ENCODE data around the gene NHERF1.
A peak's percentile ranks its signal among the peaks of the same experiment; 100 is the strongest.

The NHERF1 gene

DNA sequence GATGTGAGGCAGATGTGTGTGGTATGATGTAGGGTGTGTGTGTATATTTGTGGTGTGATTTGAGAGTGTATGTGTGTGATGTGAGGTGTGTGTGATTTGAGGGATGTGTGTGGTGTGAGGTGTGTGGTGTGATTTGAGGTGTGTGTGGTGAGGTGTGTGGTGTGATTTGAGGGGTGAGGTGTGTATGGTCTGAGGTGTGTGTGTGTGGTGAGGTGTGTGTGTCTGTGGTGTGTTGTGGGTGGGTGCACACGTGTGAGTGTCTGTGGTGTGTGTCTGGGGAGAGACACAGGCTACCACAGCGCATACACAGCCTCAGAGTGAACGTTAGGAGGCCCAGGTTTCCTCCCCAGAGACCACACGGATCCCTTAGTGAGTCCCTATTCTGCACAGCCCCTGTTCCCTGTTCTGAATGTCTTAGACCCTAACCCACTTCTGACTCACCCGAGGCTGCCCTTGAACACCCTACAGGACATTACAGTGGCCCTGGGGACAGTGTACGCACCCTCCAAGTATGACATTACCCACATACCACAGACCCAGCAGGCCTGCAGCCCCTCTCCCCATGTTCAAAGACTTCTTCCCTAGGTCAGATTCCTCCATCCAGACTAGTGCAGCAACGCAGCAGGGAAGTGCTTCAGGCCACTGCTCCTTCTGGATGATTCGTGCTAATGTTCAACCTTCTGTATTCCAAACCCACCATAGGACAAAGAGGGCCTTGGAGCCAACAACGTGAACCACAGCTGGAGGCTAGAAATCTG, 14.9 kb upstream of the NHERF1 start:
- no peak for DNase-seq

GRCh38 chr17:74734256-74734655, 14.2 kb upstream of the NHERF1 start:
- no peak for DNase-seq

DNA sequence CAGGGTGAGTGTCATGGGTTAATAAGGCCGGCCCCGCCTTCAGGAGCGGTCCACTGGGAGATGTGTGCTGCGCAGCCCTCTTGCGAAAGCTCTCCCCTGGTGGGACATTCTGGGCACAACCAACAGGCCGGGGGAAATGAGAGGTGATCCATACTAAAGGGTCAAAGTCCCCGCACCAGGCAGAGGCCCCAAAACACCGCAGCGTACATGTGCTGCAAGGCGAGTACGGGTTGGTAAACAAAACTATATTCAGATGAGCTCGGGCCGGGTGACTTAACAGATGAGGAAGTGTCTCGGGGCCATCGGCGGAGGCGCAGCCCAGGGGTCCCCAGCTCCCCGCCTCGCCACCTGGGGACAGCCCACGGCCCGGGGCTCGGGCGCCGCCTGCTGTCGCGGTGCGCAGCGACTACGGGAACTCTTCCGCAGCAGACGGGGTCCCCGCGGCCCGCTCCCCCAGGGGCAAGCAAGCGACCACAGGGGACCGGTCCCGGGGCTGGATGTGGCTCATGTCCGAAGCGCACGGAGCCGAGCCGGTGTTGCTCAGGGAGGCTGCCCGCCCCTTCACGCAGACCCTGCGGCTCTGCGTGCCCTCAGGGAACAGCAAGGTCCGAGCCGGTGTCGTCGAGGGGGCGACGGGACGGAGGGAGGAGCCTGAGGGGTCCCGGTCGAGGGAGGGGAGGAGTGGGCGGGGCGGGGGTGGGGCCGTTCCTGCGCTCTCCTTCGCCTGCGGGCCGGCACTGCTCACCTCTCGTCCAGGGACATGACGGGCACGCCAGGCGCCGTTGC, 11.7 kb upstream of the NHERF1 start, which contains the start of gene RAB37:
Gene RAB37 (plus strand): TSS at position 744 of the 786 bp plus-strand sequence. CDS start 17 bp downstream, at position 761.
- DNase-seq: peak; percentile 48

DNA sequence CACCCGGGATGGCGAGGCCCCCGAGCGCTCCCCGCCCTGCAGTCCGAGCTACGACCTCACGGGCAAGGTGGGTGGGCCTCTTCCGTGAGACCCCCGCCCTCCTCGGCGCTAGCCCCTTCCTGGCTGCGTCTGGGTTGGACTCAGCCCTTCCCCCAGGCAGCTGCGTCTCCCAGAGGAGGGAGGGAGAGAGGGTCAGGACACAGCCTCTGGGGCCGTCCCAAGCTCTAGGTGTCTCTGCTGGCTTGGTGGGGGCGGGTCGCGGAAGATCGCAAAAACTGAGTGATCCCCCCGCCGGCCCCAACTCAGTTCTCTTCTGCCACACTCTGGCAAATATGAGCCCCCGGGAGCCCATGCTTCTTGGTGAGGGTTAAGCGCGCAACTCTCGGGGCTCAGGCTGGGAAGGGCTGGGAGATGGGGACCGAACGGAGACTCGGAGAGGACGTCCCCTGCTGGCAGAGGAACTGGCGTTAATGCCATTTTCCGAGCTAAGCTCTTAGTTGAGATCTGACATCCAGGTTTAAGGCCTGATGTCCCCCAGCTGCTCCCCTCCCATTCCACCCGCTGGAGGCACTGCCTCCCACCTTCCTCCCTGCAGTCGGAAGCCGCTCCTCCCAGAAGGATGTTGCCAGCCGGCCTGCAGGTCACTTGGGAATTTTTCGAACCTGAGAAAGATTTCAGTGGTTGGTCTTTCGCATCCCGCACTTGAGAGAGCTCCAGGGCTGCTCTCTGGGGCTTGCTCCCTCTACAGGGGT, 11.0 kb upstream of the NHERF1 start:
- DNase-seq: peak; percentile 39

DNA sequence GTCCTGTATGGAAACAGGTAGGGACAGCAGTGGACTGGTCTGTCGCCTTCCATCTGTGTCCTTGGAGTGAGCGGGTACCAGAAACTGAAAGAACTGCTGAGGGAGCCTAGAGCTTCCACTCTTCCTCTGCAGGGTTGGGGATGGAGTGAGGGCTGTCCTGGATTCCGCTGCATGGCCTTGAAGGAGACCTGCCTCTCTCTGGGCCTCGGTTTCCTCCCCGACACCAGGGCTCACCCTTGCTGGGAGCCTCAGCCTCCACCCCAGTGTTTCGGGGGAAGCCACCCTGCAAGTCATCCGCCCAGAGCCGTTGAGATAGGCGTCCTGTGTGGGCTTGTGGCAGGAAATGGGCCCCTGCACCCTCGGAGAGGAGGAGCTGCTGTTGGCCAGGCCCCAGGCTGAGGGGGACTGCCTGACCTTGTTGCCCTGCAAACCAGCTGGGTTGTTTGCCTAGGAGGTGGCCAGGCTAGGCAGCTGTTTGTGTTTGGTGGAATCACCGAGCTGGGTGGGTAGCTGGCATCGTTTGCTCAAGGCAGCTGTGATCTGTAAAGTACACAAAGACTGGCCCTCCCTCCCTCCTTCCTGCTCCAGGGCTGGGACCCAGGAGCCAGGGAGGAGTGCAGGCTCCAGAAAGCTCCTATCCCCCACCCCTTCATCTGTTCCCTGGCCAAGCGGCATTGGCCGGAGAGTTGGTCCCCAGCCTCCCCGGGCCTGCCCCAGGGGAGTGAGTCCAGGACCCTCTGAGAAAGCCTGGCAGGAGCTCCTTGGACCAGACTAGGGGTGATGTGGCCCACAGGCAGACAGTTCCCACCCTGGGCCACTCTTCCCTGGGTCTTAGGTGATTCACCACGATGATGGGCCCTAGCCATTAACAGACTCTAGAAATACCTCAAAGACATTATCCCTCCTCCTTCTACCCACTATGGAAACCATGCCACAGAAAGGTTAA, 10.1 kb upstream of the NHERF1 start:
- peak; percentile 64 for DNase-seq

- no peak for DNase-seq
These were observed 9.1 kb upstream of the NHERF1 start for GRCh38 chr17:74739227-74739831.

DNA sequence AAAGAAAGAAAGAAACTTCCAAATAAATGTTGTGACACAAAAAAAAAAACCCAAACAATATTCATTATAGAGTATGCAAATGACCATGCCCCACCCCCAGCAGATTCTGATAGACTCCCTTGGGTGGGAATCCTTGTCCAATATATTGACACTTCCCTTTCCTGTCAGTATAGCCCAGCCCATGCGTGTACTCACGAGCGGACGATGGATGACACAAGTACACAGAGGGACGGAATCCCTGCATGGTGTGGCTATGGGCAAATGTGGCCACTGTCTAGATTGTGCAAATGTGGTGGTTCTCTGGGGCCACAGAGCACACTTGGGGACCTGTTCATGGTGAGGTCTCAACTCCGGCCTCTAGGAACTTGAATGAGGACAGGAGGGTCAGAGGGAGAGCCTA, 8.3 kb upstream of the NHERF1 start:
- no peak for DNase-seq

DNA sequence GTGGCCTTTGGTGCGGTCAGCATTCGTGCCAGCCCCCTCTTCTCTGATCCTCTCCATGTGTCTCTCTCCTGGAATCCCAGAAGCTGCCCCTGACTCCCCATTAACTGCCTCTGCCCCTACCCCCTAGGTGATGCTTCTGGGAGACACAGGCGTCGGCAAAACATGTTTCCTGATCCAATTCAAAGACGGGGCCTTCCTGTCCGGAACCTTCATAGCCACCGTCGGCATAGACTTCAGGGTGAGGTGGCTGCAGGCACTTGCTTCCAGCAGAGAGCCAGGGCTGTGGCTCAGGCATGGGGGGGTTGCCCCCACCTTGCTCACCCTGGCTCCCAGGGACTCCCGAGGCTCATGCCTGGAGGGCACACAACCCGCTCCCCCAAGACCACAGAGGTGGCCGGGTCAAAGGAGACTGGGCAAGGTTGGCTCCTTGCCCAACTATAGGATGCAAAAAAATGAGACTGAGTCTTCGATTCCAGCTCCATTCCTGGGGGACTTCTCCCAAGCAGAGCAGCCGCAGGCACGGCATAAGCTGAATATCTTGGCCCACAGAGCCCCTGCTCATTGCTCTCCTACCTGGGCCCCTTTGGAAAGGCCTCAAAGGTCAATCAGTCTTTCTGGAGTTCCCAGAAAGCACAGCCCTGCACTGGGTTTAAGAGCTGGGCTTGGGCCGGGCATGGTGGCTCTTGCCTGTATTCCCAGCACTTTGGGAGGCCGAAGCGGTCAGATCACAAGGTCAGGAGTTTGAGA, 7.6 kb upstream of the NHERF1 start:
- DNase-seq: no peak

GRCh38 chr17:74742153-74742515, 6.3 kb upstream of the NHERF1 start:
- DNase-seq: no peak

DNA sequence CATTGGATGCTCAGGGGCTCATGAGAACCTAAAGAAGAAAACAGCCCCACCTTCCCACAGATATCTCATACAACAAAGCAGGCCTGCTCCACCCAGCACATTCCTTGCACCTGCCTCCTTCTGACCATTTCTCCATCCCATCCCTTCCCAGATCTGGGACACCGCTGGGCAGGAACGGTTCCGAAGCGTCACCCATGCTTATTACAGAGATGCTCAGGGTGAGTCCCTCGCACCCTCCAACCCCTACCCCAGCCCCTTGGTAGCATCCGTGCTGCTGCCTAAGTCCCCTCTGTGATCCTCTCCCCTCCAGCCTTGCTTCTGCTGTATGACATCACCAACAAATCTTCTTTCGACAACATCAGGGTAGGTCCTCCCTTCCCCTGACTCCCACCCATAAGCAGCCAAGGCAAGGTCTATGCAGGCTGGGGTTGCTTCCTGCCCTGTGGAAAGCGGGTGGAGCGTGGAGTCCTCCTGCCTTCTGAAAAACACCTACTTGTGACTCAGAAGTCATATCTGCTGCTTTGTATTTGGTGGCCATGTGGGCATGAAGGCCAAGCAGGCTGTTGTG, 5.4 kb upstream of the NHERF1 start:
- DNase-seq: no peak

DNA sequence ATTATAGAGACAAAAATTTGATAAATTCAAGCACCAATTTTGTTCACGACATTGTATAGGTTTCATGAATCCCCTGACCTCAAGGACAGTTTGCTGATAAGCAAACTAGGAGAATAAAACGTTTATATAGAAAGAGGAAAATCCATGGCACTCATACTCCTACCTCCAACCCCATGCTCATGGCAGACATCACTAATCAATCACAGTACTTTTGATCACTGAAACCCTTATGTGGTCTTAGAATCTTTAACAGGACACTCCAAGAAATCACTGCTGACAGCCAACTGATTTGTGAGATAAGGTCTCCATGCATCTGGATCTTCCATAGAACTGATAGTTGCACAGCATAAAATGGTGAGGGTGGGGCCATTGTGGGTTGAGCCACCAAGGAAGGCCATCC, 4.7 kb upstream of the NHERF1 start:
- DNase-seq: no peak

DNA sequence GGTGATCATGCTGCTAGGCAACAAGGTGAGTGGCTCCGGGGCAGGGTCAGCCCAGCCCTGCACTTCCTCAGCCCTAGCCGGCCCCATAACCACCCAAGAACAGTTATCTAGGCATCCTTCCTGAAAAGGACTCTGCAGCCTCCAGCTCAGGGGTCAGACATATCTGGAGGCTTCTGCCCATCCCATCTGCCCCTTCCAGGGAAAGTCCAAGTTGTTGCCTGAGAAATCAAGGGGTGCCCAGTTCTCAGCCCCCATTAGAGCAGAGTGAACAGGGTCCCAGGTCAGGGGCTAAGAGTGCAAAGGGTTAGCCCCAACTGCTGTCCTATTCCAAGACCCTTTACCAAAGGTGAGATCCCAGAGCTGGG, 4.1 kb upstream of the NHERF1 start:
- no peak for DNase-seq

- DNase-seq: peak; percentile 79
These were observed 3.5 kb upstream of the NHERF1 start for GRCh38 chr17:74744714-74745547.

DNA sequence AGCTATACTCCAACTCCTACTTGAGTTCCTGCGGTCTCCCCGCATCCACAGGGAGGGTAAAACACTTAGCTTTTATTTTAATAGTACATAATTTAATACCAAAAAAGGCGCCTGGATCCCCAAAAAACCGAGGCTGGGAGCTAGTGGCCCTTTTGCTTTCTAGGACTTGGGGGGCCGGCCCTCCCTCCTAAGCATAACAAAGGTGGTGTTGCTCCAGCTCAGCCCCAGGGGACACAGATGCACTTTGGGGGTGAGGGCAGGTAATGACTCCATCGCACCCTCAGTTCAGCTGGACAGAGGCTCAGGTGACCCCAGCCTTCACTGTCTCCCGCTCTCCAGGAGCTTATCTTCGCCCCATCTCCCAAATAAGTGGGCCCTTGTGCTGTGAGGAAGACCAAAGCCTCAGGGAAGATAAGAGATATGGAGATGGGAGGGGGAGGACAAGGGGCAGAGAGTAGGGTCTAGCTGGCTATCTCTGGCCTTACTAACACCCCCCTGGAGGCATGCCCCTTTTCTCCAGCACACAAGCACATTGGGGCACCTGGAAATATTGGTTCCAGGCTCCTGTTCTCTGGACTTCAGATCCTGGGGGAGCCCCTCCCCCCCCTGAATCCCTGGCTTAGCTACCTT, 2.8 kb upstream of the NHERF1 start:
- no peak for DNase-seq

- DNase-seq: no peak
These were observed 2.1 kb upstream of the NHERF1 start for GRCh38 chr17:74746376-74746775.

- no peak for DNase-seq
These were observed 1.5 kb upstream of the NHERF1 start for GRCh38 chr17:74746922-74747321.

DNA sequence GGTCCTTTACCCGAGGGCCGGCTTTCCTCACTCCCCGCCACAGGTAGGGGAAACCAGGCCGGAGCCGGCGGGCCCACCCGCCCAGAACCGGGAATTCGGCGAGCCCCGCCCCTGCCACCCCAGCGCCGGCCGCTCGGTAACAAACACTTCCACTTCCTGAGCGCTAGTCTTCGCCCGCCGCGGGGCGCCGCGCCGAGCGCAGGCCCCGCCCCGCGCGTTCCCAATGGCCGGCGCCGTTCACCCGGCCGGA, 224 bp upstream of the NHERF1 start:
- no peak for DNase-seq

DNA sequence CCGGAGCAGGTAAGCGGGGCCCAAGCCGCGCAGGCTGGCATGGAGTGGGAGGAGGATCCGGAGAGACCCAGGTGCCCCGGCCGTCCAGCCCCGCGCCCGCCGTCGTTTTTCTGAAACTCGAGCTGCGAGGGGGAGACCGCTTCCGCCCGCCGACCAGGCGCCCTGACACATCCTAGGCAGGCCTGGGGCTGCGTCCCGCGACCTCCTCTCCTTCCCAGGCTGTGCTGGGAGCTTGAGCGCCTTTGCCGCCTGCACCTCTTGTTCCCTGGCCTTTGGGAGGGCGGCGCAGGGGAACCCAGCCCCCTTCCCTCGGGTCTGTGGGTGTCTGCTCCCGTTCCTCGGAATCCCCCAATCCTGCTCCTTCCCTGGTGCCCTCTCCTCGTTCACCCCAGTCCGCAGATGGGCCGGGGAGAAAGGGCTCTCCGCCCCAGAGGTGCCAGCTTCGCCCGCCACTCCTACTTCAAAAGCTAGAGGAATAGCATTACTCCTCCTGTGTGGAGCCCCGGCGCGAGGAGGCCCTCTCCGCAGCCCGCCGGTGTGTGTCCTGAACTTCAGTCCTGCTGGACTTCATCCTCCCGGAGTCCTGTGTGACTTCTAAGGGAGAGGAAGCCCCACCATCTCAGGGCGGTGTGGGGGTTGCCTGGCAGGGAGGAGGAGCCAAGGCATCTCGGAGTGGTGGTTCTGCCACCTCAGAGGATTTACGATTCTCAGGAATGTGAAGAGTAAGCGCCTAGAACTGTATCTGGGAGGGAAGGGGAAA, 1.0 kb downstream of the NHERF1 start:
- DNase-seq: peak; percentile 50

DNA sequence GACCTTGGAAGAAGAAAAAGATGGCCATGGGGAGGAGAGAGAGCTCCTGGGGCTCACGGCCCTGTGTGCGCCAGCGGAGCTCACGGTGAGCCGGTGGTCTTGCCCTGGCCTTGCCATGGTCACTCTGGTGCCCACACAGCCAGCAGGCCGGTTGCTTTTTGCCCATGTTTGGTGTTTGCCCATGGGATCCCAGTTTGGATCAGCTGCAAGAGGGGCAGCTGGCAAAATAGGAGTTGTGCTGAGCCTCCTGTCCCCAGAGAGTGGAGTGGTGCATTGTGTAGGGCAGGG, 1.6 kb downstream of the NHERF1 start:
- DNase-seq: no peak

All from activated naive CD4-positive, alpha-beta T cell treated with anti-CD3 and anti-CD28 coated beads, Interleukin-2, amount 50 U/mL, for 16 hours (primary cell).